Panc1 (cell line): ENCODE data around the gene SYT1. TPM values are rescaled to one million over a fixed set of nuclear protein-coding genes. Genes with fewer than 3 reads are reported as not detected.

Source experiments
- ATAC-seq: fragments of 200-7000 bp; cut with Tn5 transposase; 2 replicates; pipeline ENCODE4 v1.9.1; 2020; ENCODE audit warnings: mild to moderate bottlenecking, moderate library complexity
- BruUV-seq: library from RNA; stranded (reverse); fragments of 400-500 nt; replicated peaks from 2 replicates; lab custom pipeline; 2021; lab: Mats Ljungman, UMichigan
- CTCF ChIA-PET: fragments of 300-600 bp; sonication (Branson Sonifier 250); formaldehyde crosslinking; loops from one replicate; lab custom pipeline; 2022; ENCODE audit warnings: antibody characterized with exemption; lab: Charles Lee
- POLR2A ChIA-PET: fragments of 300-600 bp; sonication (Branson Sonifier 250); formaldehyde crosslinking; loops from one replicate; lab custom pipeline; 2022; ENCODE audit warnings: antibody characterized with exemption; lab: Charles Lee
- DNase-seq: peaks from one replicate; pipeline ENCODE4 v3.0.0-alpha.2; 2010; ENCODE audit warnings: low read depth, low spot score
- H3K27ac ChIP-seq: 2 replicates; pipeline ENCODE4 v1.5.1; 2011; ENCODE audit warnings: mild to moderate bottlenecking, low read length, inconsistent platforms
- H3K27me3 ChIP-seq: fragments of 200-500 bp; sonication (Bioruptor generic); 2 replicates; pipeline ENCODE4 v1.6.0; 2014; ENCODE audit warnings: low read length, inconsistent platforms; ENCODE audit not compliant: control insufficient read depth, insufficient read depth
- H3K36me3 ChIP-seq: fragments of 200-500 bp; sonication (Bioruptor generic); 2 replicates; pipeline ENCODE4 v1.5.1; 2014; ENCODE audit warnings: inconsistent platforms, mild to moderate bottlenecking, low read length, moderate library complexity; ENCODE audit not compliant: control insufficient read depth, insufficient read depth
- H3K4me1 ChIP-seq: 2 replicates; pipeline ENCODE4 v1.5.1; 2011; ENCODE audit warnings: inconsistent platforms, mild to moderate bottlenecking, low read length, moderate library complexity; ENCODE audit not compliant: control insufficient read depth, insufficient read depth
- H3K4me3 ChIP-seq, 2 experiments: 2 replicates each; pipeline ENCODE4 v1.5.1; 2011 to 2012; ENCODE audit warnings: low read depth in 2 of 2, low read length in 2 of 2, mild to moderate bottlenecking in 2 of 2, inconsistent platforms in 1 of 2, moderate library complexity in 1 of 2
- H3K9me3 ChIP-seq: fragments of 200-500 bp; sonication (Bioruptor generic); 2 replicates; pipeline ENCODE4 v1.5.1; 2014; ENCODE audit warnings: low read depth, mild to moderate bottlenecking, inconsistent platforms, low read length, moderate library complexity; ENCODE audit not compliant: control insufficient read depth, insufficient read depth
- POLR2AphosphoS5 ChIP-seq: IDR thresholded peaks from 2 replicates; pipeline ENCODE4 v1.6.1; 2012; ENCODE audit warnings: mild to moderate bottlenecking, low read depth, low read length, moderate library complexity
- SIN3A ChIP-seq: IDR thresholded peaks from 2 replicates; pipeline ENCODE4 v1.6.1; 2012; ENCODE audit warnings: low read depth, mild to moderate bottlenecking, low read length, moderate library complexity, borderline replicate concordance; ENCODE audit not compliant: insufficient read depth
- TCF7L2 ChIP-seq: IDR thresholded peaks from 2 replicates; pipeline ENCODE4 v1.6.1; 2011; ENCODE audit warnings: mild to moderate bottlenecking, low read depth, low read length, inconsistent platforms
- in situ Hi-C: cut with HindIII; loops from 2 replicates; pipeline ENCODE4 v1.10.0; 2016; ENCODE audit warnings: low sequenced_read_pairs, low pct_unique_long_range_greater_than_20kb
- intact Hi-C: fragments of 100-400 bp; cut with micrococcal nuclease; formaldehyde crosslinking; loops from one replicate; pipeline ENCODE4 v1.10.0; 2022; ENCODE audit not compliant: unreplicated experiment
- total RNA-seq: library from RNA; stranded (reverse); gene quantifications from one replicate; pipeline ENCODE4 v1.2.1, GENCODE V29; 2021; ENCODE audit not compliant: unreplicated experiment
- TF ChIP-seq, protein P1 (sequence below), 2 experiments: IDR thresholded peaks; 2 replicates each; pipeline ENCODE4 v1.6.1; 2011 to 2012; ENCODE audit warnings: low read depth in 2 of 2, control low read depth in 1 of 2, low read length in 1 of 2, mild to moderate bottlenecking in 1 of 2, moderate library complexity in 1 of 2; ENCODE audit not compliant: insufficient read depth in 1 of 2
- TF ChIP-seq, protein P2 (sequence below): fragments of 450-650 bp; IDR thresholded peaks from 2 replicates; pipeline ENCODE4 v1.5.1; 2017; ENCODE audit warnings: mild to moderate bottlenecking

Gene SYT1
- total RNA-seq, 1 experiment from 2014 or later = 3.0 TPM

DNA sequence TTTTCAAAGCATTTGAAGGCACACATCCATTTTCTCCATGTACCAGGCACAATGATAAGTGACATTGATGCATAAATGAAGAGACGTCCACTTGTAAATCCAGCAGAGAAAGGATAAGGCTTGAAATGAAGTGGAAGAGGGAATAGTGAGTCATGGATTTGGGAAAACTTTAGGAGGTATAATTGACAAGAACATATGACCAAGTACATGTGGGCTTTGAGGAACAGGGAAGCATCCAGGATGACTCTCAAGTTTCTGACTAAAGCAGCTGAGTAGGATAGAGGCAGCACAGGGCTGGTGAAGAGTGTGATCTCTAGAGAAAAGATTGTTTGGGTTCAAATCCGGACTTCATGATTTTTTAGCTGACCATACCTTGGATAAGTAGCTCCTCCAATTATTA is 43.6 kb upstream of the SYT1 start:
- no peaks in the 10 kb centered on the region for H3K9me3 ChIP-seq
- H3K4me3 ChIP-seq = no peak overlapping the region
- intact Hi-C loops (no loop called here), in situ Hi-C loops (no loop called here)
- no peaks in the 10 kb centered on the region for H3K4me1 ChIP-seq
- POLR2A ChIA-PET = no interaction called here
- CTCF ChIA-PET = no interaction called here
- no peaks in the 10 kb centered on the region for H3K36me3 ChIP-seq
- TF ChIP-seq SIN3A = no peak
- no peak for TF ChIP-seq TCF7L2
- TF ChIP-seq, protein P1, sequence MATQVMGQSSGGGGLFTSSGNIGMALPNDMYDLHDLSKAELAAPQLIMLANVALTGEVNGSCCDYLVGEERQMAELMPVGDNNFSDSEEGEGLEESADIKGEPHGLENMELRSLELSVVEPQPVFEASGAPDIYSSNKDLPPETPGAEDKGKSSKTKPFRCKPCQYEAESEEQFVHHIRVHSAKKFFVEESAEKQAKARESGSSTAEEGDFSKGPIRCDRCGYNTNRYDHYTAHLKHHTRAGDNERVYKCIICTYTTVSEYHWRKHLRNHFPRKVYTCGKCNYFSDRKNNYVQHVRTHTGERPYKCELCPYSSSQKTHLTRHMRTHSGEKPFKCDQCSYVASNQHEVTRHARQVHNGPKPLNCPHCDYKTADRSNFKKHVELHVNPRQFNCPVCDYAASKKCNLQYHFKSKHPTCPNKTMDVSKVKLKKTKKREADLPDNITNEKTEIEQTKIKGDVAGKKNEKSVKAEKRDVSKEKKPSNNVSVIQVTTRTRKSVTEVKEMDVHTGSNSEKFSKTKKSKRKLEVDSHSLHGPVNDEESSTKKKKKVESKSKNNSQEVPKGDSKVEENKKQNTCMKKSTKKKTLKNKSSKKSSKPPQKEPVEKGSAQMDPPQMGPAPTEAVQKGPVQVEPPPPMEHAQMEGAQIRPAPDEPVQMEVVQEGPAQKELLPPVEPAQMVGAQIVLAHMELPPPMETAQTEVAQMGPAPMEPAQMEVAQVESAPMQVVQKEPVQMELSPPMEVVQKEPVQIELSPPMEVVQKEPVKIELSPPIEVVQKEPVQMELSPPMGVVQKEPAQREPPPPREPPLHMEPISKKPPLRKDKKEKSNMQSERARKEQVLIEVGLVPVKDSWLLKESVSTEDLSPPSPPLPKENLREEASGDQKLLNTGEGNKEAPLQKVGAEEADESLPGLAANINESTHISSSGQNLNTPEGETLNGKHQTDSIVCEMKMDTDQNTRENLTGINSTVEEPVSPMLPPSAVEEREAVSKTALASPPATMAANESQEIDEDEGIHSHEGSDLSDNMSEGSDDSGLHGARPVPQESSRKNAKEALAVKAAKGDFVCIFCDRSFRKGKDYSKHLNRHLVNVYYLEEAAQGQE (IDR thresholded peaks at IDR 0.05; ENCODE audit: insufficient read depth in 1 of 2, low read depth in 2 of 2, low read length in 1 of 2) = no peak
- no peak for TF ChIP-seq POLR2AphosphoS5
- TF ChIP-seq, protein P2, sequence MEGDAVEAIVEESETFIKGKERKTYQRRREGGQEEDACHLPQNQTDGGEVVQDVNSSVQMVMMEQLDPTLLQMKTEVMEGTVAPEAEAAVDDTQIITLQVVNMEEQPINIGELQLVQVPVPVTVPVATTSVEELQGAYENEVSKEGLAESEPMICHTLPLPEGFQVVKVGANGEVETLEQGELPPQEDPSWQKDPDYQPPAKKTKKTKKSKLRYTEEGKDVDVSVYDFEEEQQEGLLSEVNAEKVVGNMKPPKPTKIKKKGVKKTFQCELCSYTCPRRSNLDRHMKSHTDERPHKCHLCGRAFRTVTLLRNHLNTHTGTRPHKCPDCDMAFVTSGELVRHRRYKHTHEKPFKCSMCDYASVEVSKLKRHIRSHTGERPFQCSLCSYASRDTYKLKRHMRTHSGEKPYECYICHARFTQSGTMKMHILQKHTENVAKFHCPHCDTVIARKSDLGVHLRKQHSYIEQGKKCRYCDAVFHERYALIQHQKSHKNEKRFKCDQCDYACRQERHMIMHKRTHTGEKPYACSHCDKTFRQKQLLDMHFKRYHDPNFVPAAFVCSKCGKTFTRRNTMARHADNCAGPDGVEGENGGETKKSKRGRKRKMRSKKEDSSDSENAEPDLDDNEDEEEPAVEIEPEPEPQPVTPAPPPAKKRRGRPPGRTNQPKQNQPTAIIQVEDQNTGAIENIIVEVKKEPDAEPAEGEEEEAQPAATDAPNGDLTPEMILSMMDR = no peak
- H3K27me3 ChIP-seq = no peaks in the 10 kb centered on the region
- DNase-seq = no peak
- ATAC-seq = no peak
- H3K27ac ChIP-seq = no peak overlapping the region
- no TSS peak for BruUV-seq

DNA sequence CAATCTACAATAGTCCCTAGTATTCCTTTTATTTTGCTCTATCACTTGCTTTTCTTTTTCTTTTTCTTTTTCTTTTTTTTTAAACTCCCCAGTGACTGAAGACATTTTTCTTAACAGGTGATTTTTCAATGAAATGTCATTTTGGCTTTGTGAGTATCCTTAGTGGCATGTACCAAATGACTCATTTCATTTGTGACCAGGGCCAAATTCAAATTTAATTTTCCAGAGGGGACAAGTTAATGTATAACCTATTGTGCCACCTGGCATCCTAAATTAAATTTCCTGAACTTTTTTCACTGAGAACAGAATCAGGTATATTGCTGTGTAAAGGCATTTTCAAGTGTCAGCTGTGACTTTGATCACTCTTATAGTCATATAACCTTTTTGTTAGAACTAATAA is 39.7 kb upstream of the SYT1 start:
- no peak for DNase-seq

More for the DNA sequence above, 39.7 kb upstream of the SYT1 start:
- Histone ChIP-seq H3K9me3 (no peaks in the 10 kb centered on the region), H3K4me1 (no peaks in the 10 kb centered on the region), H3K27ac (no peak overlapping the region), H3K4me3 (no peak overlapping the region), H3K36me3 (no peaks in the 10 kb centered on the region), H3K27me3 (no peaks in the 10 kb centered on the region)
- CTCF ChIA-PET = no interaction called here
- POLR2A ChIA-PET = no interaction called here
- no peak for ATAC-seq
- TF ChIP-seq POLR2AphosphoS5 (no peak), TCF7L2 (no peak)
- TF ChIP-seq, protein P1 (IDR thresholded peaks at IDR 0.05; ENCODE audit: insufficient read depth in 1 of 2, low read depth in 2 of 2, low read length in 1 of 2) = no peak
- TF ChIP-seq, protein P2 = no peak
- intact Hi-C loops = no loop called here
- in situ Hi-C loops = no loop called here
- BruUV-seq = no TSS peak
